Ureter (tissue), 1 donor: ENCODE data around the gene PORCN. TPM values are rescaled to one million over a fixed set of nuclear protein-coding genes. Genes with fewer than 3 reads are reported as not detected.

Source experiments
- DNase-seq: peaks from one replicate; pipeline ENCODE4 v3.0.0-alpha.2; 2020; ENCODE audit warnings: low spot score
- total RNA-seq: library from RNA; stranded (reverse); gene quantifications from one replicate; pipeline ENCODE4 v1.2.4, GENCODE V29; 2023
- donor health status: DM: yes; HTN: yes; CAD: no.

Gene PORCN
- 12.7 TPM for total RNA-seq

- peak; percentile 85 for DNase-seq
Observed at GRCh38 chrX:48508400-48509244, at the start of gene PORCN. Gene PORCN, plus strand, starts transcription at chrX:48508992. Its CDS starts 829 bp downstream, at chrX:48509821.

DNA sequence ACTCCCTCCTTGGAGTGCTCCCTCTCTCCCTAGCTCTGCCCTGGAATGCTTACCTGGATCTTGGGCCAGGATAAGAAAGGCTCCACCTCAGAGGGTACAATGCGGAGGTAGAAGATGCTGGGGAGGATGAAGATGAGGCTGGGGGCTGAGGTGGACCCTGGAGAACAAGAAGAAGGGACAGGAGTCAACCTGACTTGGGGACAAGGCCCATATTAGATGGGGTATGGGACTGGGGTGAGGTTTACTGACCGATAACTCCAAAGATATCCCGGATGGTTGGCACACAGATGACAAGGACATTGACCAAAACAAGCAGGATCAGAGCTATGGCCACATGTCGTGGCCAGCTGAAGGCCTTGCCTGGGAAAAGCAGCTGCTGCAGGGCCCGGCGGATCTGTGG is 49.3 kb upstream of the PORCN start:
- no peak for DNase-seq

DNA sequence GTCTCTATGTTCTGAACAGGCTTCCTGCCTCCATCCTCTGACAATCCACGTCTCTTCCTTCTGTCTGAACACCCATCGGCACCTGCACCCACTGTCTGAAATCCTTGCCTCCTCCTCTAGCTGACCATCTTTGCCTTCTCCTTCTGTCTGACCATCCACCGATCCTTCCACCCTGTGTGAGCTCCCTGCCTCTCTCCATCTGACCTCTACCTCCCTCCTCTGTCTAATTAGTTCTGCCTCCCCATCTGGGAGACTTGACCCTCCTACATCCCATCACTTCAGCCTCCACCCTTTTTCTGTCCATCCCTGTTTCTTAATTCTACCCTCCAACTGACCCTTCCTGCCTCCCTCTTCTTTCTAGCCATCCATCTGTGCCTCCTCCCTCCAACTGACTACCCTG is 48.8 kb upstream of the PORCN start:
- no peak for DNase-seq

DNA sequence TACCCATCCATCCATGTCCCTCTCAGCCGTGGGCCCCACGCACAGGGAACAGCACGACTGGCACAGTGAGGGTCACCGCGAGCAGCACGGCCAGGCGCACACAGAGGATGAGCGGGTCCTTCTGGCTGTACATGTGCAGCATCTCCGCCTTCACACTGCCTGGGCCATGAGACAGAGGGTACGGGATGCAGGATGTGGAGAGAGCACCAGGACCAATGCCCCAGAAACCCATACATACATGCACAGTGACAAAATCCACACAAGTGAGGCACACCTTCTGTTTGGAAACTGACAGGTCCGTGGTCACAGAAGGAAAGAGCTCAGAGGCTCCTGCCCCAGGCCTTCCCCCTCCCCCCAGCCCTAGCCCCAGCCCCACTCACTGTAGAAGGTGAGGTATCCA is 48.2 kb upstream of the PORCN start:
- DNase-seq = no peak

DNA sequence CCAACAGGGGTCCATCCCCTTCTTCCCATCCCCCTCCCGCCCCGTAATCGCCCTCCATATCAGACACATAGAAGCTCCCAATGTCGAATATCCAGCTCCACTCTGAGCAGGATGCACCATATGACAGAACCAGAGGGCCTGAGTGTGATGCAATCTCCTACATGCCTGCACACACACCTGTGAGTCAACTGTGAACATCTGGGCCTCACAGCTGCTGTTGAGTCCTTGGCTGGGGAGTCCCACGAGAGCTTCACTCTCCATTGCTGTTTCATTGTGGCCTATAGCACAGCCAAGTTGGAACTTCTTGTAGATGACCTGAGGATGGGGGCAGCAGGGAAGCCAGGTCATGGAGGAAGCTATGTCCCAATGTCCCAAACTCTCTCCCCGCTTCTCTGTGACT is 47.0 kb upstream of the PORCN start:
- no peak for DNase-seq

DNA sequence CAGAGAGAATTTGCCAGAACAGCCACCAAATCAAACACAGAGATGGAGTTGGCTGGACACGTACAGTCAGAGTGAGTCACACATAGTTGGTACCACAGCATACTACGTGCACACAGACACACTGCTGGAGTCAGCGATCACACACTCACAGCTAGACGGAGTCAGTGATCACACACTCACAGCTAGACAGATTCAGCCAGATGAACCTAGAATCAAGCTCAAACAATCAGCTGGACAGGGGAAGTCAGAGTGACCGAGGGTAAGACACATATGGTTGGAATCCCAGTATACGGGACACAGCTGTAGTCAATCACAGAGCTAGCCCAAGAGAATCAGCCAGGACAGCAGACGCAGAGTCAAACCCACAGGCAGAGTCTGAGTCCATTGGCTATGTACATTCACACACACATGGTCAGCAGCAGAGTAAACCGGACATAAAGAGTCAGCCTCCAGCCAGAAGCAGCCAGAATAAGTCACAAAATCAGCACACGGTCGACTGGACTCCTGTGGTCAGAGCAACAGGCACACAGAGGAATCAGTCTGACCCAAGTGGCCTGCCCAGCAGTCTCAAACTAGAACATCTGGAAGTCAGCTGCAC is 43.4 kb upstream of the PORCN start:
- DNase-seq = no peak

GRCh38 chrX:48466696-48467095 is 42.1 kb upstream of the PORCN start:
- no peak for DNase-seq

DNA sequence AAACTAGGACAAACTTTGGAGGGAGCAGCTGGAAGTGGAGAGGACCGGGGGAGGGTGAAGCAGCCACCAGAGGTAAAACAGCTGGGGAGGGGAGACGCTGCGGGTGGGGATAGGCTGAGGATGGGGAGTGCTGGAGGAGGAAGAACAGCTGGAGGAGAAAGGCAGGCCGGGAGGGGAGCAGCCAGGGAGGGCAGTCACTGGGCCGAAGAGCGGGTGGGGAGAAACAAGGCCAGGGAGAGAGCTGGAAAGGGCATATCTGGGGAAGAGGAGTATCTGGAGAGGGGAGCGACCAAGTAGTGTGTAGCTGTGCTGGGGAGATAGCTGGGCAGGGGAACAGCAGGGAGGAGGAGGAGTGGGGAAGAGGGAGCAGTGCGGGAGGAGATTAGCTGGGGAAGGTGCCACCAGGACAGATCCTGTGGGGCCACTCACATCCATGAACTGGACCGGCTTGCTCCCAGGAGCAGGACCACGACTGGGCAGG is 41.5 kb upstream of the PORCN start:
- no peak for DNase-seq

DNA sequence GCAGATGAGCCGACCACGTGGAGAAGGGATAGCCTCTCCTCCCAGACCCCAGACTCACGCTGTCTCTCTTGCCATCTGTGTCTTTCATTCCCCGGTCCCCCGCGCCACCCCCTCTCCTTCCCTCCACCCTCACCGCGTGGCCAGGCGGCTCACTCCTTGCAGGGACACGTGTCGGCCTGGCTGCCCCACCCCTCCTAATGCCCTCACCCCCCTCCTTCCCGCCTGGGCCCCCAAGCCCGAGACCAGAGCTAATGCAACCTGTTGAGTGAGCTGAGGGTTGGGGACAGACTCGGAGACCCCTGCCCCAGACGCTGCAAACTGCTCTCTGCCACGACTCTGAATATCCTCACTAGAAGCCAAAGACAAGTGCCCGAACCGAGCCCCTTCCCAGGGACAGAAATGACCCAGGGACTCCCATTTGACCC is 40.5 kb upstream of the PORCN start:
- DNase-seq = no peak

DNA sequence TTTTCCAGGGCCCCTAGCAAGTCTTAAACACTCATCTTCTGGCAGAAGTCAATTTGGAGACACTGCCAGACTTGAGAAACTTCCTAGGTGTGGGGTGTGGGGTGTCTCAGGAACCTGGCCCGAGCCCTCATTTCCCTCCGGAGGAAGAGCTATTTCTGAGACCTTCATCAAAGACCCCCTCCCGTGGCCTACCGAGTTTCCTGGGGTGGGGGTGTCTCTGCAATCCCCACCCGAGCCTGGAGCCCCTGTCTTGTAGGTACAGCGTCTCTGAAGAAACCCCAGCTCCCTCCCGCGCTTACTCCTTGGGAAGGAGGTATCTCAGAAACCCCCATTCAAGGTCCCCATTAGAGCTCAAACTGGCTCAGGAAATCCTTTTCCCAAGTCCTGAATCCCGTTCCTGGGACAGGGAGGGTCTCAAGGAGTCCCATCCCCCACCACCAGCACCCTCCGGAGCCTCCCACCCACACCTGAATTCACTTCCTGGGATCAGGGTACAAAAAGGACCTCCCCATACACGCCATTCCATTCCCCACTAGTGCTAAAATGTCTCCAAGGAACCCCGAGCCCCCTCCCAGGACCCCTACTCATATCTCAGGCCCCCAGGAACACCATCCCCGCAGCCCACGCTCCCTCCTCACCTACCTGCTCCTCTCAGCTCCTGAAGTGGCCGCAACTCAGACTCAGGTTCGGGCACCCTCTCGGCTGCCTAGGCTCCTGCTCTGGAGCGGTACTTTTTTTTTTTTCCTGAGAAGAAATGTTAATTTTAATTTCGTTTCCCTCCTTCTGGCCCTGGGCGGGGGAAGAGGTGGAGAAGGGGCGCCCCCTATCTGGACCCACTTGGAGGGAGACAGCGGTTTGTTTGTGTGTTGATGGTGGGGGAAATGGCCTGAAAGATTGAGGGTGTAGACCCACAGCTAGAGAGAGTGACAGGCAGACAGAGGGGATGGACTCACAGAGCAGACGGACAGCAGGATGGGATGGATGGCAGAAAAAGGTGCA is 39.8 kb upstream of the PORCN start:
- no peak for DNase-seq

- no peak for DNase-seq
Observed at GRCh38 chrX:48470110-48470832, 38.5 kb upstream of the PORCN start, which contains the start of gene SLC38A5. Gene SLC38A5, minus strand, starts transcription at chrX:48470260. Its CDS starts 2,336 bp downstream, at chrX:48467924.

DNA sequence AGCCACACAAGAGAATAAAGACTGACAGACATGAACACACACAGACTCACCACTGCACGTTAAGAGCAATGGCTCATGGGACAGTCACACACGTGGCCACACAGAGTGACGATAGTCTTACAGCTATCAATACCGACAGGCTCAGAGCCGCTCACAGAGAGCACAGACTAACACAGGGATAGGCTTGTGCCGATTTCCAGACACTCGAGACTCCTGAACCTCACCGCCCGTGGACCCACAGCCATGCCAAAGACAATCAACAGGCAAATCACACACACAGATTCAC is 38.0 kb upstream of the PORCN start:
- no peak for DNase-seq

DNA sequence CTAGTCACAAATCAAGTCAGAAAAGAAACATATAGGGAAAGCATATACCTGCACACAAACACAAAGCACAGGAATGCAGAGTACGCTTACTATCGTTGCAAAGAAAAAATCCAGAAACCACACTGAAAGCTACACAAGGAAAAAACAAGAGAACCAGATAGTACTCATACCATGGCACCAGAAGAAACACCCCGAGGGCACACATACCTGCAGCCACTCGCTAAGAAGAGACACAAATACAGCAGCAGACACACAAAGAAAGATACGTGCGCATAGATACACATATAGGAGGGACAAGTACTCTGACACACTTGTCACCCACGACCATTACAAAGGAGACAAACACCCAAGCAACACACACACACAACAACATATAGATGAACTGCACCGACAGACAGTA is 37.3 kb upstream of the PORCN start:
- no peak for DNase-seq

GRCh38 chrX:48472225-48472624 is 36.6 kb upstream of the PORCN start:
- DNase-seq = no peak

- DNase-seq = no peak
Observed at GRCh38 chrX:48472851-48473703, 35.7 kb upstream of the PORCN start.

GRCh38 chrX:48473704-48473990 is 35.1 kb upstream of the PORCN start:
- no peak for DNase-seq

DNA sequence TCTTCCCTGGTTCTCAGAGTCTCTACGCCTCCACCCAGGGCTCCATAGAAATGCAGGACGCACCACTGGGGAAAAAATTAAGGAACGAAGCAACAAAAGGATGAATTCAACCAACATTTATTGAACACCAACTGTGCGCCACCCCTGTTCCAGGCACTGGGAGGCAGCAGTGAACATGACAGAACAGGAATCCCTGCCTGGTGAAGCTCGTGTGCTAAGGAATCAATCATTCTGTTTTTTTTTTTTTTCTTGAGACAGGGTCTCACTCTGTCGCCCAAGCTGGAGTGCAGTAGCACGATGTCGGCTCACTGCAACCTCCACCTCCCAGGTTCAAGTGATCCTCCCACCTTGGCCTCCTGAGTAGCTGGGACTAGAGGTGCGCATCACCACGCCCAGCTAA is 34.7 kb upstream of the PORCN start:
- DNase-seq = no peak

DNA sequence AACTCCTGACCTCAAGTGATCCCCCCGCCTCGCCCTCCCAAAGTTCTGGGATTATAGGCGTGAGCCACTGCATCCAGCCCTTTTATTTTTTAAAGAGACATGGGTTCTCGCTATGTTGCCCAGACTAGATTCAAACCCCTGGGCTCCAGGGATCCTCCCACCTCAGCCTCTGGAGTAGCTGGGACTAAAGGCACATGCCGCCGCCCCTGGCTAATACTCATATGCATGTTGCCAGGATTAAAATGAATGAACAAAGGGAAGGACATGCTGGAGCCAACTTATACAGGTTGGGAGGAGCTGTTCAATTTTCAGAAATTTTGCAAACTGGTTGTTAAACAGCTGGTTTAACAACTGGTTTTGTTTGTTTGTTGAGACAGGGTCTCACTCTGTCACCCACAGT is 34.2 kb upstream of the PORCN start:
- DNase-seq = no peak

DNA sequence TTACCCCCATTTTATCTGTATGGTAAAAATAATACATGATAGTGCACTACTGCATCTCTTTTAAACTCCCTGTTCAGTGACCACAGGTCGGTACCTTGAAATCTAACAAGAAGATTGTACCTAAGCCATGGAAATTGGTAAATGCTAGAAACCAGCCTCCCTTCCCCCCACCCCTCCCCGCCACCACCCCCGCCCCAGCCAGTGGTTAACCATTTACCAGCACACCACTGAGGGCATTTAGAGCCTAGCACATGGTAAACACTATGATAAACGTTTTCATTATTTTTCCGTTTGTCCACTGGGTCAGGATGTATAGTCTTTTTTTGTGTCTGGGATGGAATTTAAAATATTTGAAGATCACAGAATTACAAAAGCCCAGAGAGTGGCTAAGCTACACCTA is 33.5 kb upstream of the PORCN start:
- DNase-seq = no peak

DNA sequence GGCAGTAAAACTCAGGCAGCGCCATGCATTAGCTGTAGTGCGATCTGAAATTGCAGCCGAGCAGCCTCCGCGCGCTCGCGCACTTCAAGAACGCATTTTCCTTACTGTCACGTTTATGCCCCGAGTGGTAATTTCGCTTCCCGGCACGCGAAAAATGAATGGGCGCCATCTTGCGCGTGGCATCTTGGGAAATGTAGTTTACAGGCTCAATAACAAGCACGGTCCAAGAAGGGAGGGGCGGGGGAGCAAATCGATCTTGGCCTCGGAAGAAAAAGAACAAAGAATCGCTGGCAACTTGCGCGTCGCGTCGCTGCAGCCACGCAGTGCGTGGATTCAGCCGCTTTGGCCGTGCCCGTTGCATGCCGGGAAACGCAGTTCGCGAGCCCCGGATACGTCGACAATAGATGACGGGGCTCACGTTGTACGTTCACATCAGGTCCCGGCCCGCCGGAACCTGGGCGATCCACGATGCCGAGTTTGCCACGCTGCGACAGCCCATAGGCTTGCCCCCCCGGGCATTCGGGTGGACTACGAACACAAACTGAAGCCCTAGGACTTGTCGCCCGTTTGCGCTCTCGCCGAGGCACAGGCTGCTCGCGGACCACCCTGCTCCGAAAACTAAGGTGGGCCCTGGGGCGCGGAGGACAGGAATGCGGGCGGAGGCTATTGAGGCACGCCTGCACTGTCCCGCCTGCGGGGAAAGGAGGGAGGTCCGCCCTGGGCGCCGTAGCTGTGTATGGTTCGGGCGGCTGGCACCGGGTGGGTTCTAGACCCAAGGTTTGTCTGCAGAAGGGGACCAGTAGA is 32.8 kb upstream of the PORCN start, which contains the start of gene FTSJ1:
Gene FTSJ1 (plus strand): TSS at position 426 of the 804 bp plus-strand sequence. CDS start 1,849 bp downstream, outside the sequence.
- DNase-seq = peak; percentile 89
